H1 (cell line): ENCODE results near the gene CCNA2. TPM values are rescaled to one million over a fixed set of nuclear protein-coding genes. Genes with fewer than 3 reads are reported as not detected.

Source experiments
- CTCF ChIA-PET: fragments of 300-600 bp; sonication (Branson Sonifier 250); formaldehyde crosslinking; loops from one replicate; lab custom pipeline; 2021; ENCODE audit not compliant: partially characterized antibody; lab: Charles Lee
- POLR2A ChIA-PET: fragments of 300-600 bp; sonication (Branson Sonifier 250); formaldehyde crosslinking; loops from one replicate; lab custom pipeline; 2021; ENCODE audit warnings: inconsistent platforms; ENCODE audit not compliant: partially characterized antibody; lab: Charles Lee
- DNase-seq, 2 experiments: peaks; one replicate each; pipeline versions ENCODE4 v3.0.0 to v3.0.0-alpha.2; 2010 to 2022; ENCODE audit warnings: low spot score in 2 of 2, low read depth in 1 of 2, mixed read lengths in 1 of 2
- FAIRE-seq: peaks from 2 replicates; lab custom pipeline; 2011; peaks lifted over from hg19 to GRCh38; lab: Jason Lieb, UNC
- H2AFZ ChIP-seq: 2 replicates; pipeline ENCODE4 v1.8.1; 2012; ENCODE audit warnings: low read length, inconsistent platforms
- H2AK5ac ChIP-seq: 2 replicates; pipeline ENCODE4 v1.6.1; 2013; ENCODE audit warnings: low read depth, low read length
- H2BK120ac ChIP-seq: replicated peaks from 2 replicates; pipeline ENCODE3; 2013; ENCODE audit warnings: low read depth, low read length, inconsistent platforms
- H2BK12ac ChIP-seq: 2 replicates; pipeline ENCODE4 v1.6.1; 2013; ENCODE audit warnings: low read depth, low read length
- H2BK15ac ChIP-seq: 2 replicates; pipeline ENCODE4 v1.6.1; 2013; ENCODE audit warnings: low read length
- H2BK20ac ChIP-seq: 2 replicates; pipeline ENCODE4 v1.6.1; 2013; ENCODE audit warnings: low read length
- H2BK5ac ChIP-seq: 2 replicates; pipeline ENCODE4 v1.6.1; 2013; ENCODE audit warnings: low read depth, low read length
- H3K14ac ChIP-seq: 2 replicates; pipeline ENCODE4 v1.6.1; 2013; ENCODE audit warnings: inconsistent platforms; ENCODE audit not compliant: insufficient read length
- H3K18ac ChIP-seq: 2 replicates; pipeline ENCODE4 v1.6.1; 2013; ENCODE audit warnings: low read length; ENCODE audit errors: extremely low read depth
- H3K23ac ChIP-seq: 2 replicates; pipeline ENCODE4 v1.6.1; 2013; ENCODE audit warnings: inconsistent platforms; ENCODE audit not compliant: insufficient read length
- H3K23me2 ChIP-seq: 2 replicates; pipeline ENCODE4 v1.6.1; 2013; ENCODE audit warnings: low read depth, low read length
- H3K27ac ChIP-seq: 2 replicates; pipeline ENCODE4 v1.6.1; 2011; ENCODE audit warnings: low read depth, low read length, inconsistent platforms
- H3K27me3 ChIP-seq, 4 experiments: replicated peaks in 1 of 4; 1 replicate in 1 of 4; 2 replicates in 3 of 4; pipeline versions ENCODE4 v1.6.1 to v1.8.1; 2011 to 2013; ENCODE audit warnings: low read length in 3 of 4, mild to moderate bottlenecking in 3 of 4, inconsistent platforms in 2 of 4, mixed read lengths in 2 of 4, moderate library complexity in 1 of 4; ENCODE audit not compliant: control insufficient read depth in 3 of 4, insufficient read depth in 3 of 4; ENCODE audit errors: extremely low read depth in 1 of 4
- H3K36me3 ChIP-seq, 4 experiments: 2 replicates each; pipeline versions ENCODE4 v1.6.1 to v1.8.1; 2011 to 2013; ENCODE audit warnings: mild to moderate bottlenecking in 4 of 4, low read length in 3 of 4, moderate library complexity in 2 of 4, control low read depth in 1 of 4, inconsistent platforms in 1 of 4; ENCODE audit not compliant: insufficient read depth in 4 of 4, control insufficient read depth in 2 of 4
- H3K4ac ChIP-seq: replicated peaks from 2 replicates; pipeline ENCODE3; 2013; ENCODE audit warnings: low read length, low read depth, mixed read lengths, inconsistent platforms; ENCODE audit not compliant: insufficient read length
- H3K4me1 ChIP-seq, 4 experiments: replicated peaks in 1 of 4; 1 replicate in 1 of 4; 2 replicates in 3 of 4; pipeline versions ENCODE4 v1.6.1 to v1.8.1; 2011 to 2013; ENCODE audit warnings: low read length in 3 of 4, inconsistent platforms in 2 of 4, mixed read lengths in 1 of 4; ENCODE audit not compliant: insufficient read depth in 4 of 4, control insufficient read depth in 3 of 4
- H3K4me2 ChIP-seq, 2 experiments: 2 replicates each; pipeline versions ENCODE4 v1.6.1 to v1.8.1; 2011 to 2013; ENCODE audit warnings: low read depth in 2 of 2, low read length in 2 of 2, control low read depth in 1 of 2, inconsistent platforms in 1 of 2, mild to moderate bottlenecking in 1 of 2; ENCODE audit not compliant: insufficient read depth in 1 of 2
- H3K4me3 ChIP-seq, 4 experiments: fragments of 200-600, 300-600 bp in 1 of 4; sonication (generic), shearing (Covaris generic), sonication (Bioruptor Twin) in 1 of 4; 2 replicates each; pipeline versions ENCODE4 v1.5.1 to v1.8.1; 2011 to 2016; ENCODE audit warnings: low read length in 4 of 4, low read depth in 3 of 4, control low read depth in 2 of 4, inconsistent platforms in 2 of 4, mild to moderate bottlenecking in 2 of 4, mixed read lengths in 1 of 4, moderate library complexity in 1 of 4; ENCODE audit not compliant: insufficient read depth in 2 of 4; ENCODE audit errors: extremely low read depth in 1 of 4
- H3K56ac ChIP-seq: replicated peaks from 2 replicates; pipeline ENCODE3; 2013; ENCODE audit warnings: low read depth, mild to moderate bottlenecking, mixed read lengths, low read length, inconsistent platforms; ENCODE audit not compliant: insufficient read length
- H3K79me1 ChIP-seq: 2 replicates; pipeline ENCODE4 v1.6.1; 2013; ENCODE audit warnings: low read depth, low read length, control low read depth
- H3K79me2 ChIP-seq, 2 experiments: 2 replicates each; pipeline versions ENCODE4 v1.6.1 to v1.8.1; 2012 to 2013; ENCODE audit warnings: low read length in 2 of 2, mild to moderate bottlenecking in 2 of 2, inconsistent platforms in 1 of 2; ENCODE audit not compliant: insufficient read depth in 2 of 2, control insufficient read depth in 1 of 2
- H3K9ac ChIP-seq, 4 experiments: replicated peaks in 1 of 4; 1 replicate in 1 of 4; 2 replicates in 3 of 4; pipeline versions ENCODE4 v1.6.1 to v1.8.1; 2011 to 2013; ENCODE audit warnings: low read depth in 3 of 4, low read length in 3 of 4, control low read depth in 2 of 4, mild to moderate bottlenecking in 2 of 4, moderate library complexity in 2 of 4, inconsistent platforms in 1 of 4; ENCODE audit errors: extremely low read depth in 1 of 4
- H3K9me3 ChIP-seq, 2 experiments: 2 replicates each; pipeline versions ENCODE4 v1.6.1 to v1.8.1; 2012 to 2013; ENCODE audit warnings: mild to moderate bottlenecking in 2 of 2, moderate library complexity in 2 of 2, control low read depth in 1 of 2, inconsistent platforms in 1 of 2, low read depth in 1 of 2, low read length in 1 of 2, mixed read lengths in 1 of 2; ENCODE audit not compliant: insufficient read depth in 2 of 2
- H4K20me1 ChIP-seq, 2 experiments: replicated peaks in 1 of 2; 2 replicates each; pipeline versions ENCODE3 to v1.8.1; 2011 to 2013; ENCODE audit warnings: inconsistent platforms in 2 of 2, low read length in 2 of 2, mild to moderate bottlenecking in 1 of 2; ENCODE audit not compliant: insufficient read depth in 2 of 2, control insufficient read depth in 1 of 2
- H4K5ac ChIP-seq: 2 replicates; pipeline ENCODE4 v1.6.1; 2013; ENCODE audit warnings: low read length, low read depth, mixed read lengths, inconsistent platforms; ENCODE audit not compliant: insufficient read length
- H4K8ac ChIP-seq: 2 replicates; pipeline ENCODE4 v1.8.0; 2013; ENCODE audit warnings: mild to moderate bottlenecking, moderate library complexity, low read length, inconsistent platforms; ENCODE audit not compliant: insufficient read depth; ENCODE audit errors: extremely low read depth
- H4K91ac ChIP-seq: replicated peaks from 2 replicates; pipeline ENCODE3; 2013; ENCODE audit warnings: low read length, mixed read lengths, inconsistent platforms; ENCODE audit not compliant: insufficient read length
- NRF1 ChIP-seq: IDR thresholded peaks from 2 replicates; pipeline ENCODE4 v1.6.1; 2011; ENCODE audit warnings: mild to moderate bottlenecking, low read depth, low read length, improper control_type of control experiment
- WGBS, 2 experiments: shearing (Covaris generic) in 1 of 2; methylation state at CpG; one replicate each; pipeline versions ENCODE4 v1.1.6 to v1.1.7; 2013 to 2015; ENCODE audit warnings: low lambda C conversion rate in 2 of 2, mixed read lengths in 2 of 2, inconsistent platforms in 1 of 2, low coverage in 1 of 2, missing lambda C conversion rate in 1 of 2; ENCODE audit not compliant: insufficient replicate concordance in 2 of 2, insufficient coverage in 1 of 2, insufficient read length in 1 of 2; ENCODE audit errors: extremely low coverage in 1 of 2, missing lambda C conversion rate in 1 of 2; 5-methylcytosine and 5-hydroxymethylcytosine counted together
- polyA plus RNA-seq, 7 experiments: library from polyadenylated mRNA; depleted of rRNA in 3 of 7; stranded (reverse) in 5 of 7; unstranded in 2 of 7; fragments of >200 nt in 5 of 7; fragments of 200-250 nt in 2 of 7; gene quantifications; 1 replicate in 5 of 7; 2 replicates in 1 of 7; 4 replicates in 1 of 7; pipeline versions ENCODE4 v1.2.1 to v1.2.3, GENCODE V29; 2011 to 2013; ENCODE audit warnings: missing spikeins in 2 of 7, mixed read lengths in 2 of 7
- total RNA-seq: library from RNA; stranded (reverse); fragmentation: NEBNext Ultra II Directional; extraction: Animal tissue kit (Norgen Biotek cat#: 25700); gene quantifications from 2 replicates; pipeline ENCODE4 v1.2.1, GENCODE V29; 2021

Gene CCNA2
- total and polyA plus RNA-seq, 2 of the 8 experiments (the other 6 are each of a cell fraction or from before 2014, with no cell fraction given): 42.1 to 98.6 TPM

GRCh38 chr4:121827853-121828252 is 4.2 kb upstream of the CCNA2 start:
- Histone ChIP-seq H2BK5ac (no peak overlapping the region), H2BK15ac (no peak overlapping the region), H3K9me3 (no peaks in the 10 kb centered on the region), H3K4me3 (no peak overlapping the region), H3K23me2 (no peaks in the 10 kb centered on the region), H3K79me1 (no peaks in the 10 kb centered on the region), H4K91ac (no peak overlapping the region), H3K4ac (no peak overlapping the region), H2BK12ac (no peak overlapping the region), H3K27me3 (no peaks in the 10 kb centered on the region), H3K36me3 (no peaks in the 10 kb centered on the region; a peak in 1 of 8 replicates), H3K4me2 (no peak overlapping the region), H4K8ac (no peak overlapping the region), H3K27ac (no peak overlapping the region), H3K14ac (no peak overlapping the region), H3K9ac (no peak overlapping the region), H2AFZ (no peak overlapping the region), H2BK120ac (no peak overlapping the region), H3K23ac (no peak overlapping the region), H3K18ac (no peak overlapping the region), H2AK5ac (no peak overlapping the region), H2BK20ac (no peak overlapping the region), H3K56ac (no peak overlapping the region), H4K20me1 (no peaks in the 10 kb centered on the region), H3K4me1 (no peaks in the 10 kb centered on the region), H4K5ac (no peak overlapping the region), H3K79me2 (peaks cover 0 to 6% of the 10 kb centered on the region in 2 experiments; a peak in 3 of 4 replicates)
- WGBS, 2 experiments: 93% methylated on average over 1 of the region's 1 CpG; no CpG with 5 or more reads in 1 of the 2 experiments
- POLR2A ChIA-PET: interaction anchor here (1.3 kb wide), 1 partner anchor 17 kb away, joined by 3 read pairs; no protein-coding TSS in a partner anchor
- DNase-seq (no peak), FAIRE-seq (no peak)
- no peak for TF ChIP-seq NRF1
- CTCF ChIA-PET: interaction anchor here (2.4 kb wide), 1 partner anchor 750 kb away, joined by 6 read pairs; no protein-coding TSS in a partner anchor
